ENCODE data around the gene CLDN14.

- TF ChIP-seq POLR2A (IDR thresholded peaks at IDR 0.05) (no peak), CTCF (IDR thresholded peaks at IDR 0.05 in 4 of 5, conservative IDR thresholded peaks at IDR 0.05 in 1 of 5) (no peak)
Measured at GRCh38 chr21:36411301-36411700, 68.6 kb downstream of the CLDN14 start.

All from gastrocnemius medialis (tissue), 4 donors.